Central memory CD8-positive, alpha-beta T cell (primary cell): ENCODE results near the gene QRFPR.
"Not testable (repeated sequence)": the region's sequence is repeated elsewhere in the genome, so short reads cannot be mapped to it uniquely, and the experiment has no call there.

Experiments
- ATAC-seq: fragments of 150-1000 bp; cut with Tn5 transposase; replicated peaks from 2 replicates; pipeline ENCODE4 v1.10.0; 2022; ENCODE audit warnings: mild to moderate bottlenecking, moderate FRiP score, moderate number of reproducible peaks; ENCODE audit not compliant: poor library complexity, severe bottlenecking; ENCODE audit errors: extremely low read depth
- DNase-seq, 2 donors: peaks; one replicate each; pipeline ENCODE4 v3.0.0; 2021; ENCODE audit warnings: low spot score in 2 of 2
- H3K27ac Mint-ChIP-seq: one replicate; pipeline ENCODE4 v1.8.0; 2022; ENCODE audit warnings: low read depth, mild to moderate bottlenecking, moderate library complexity, mixed read lengths
- H3K27me3 Mint-ChIP-seq: one replicate; pipeline ENCODE4 v1.8.0; 2022; ENCODE audit warnings: mixed read lengths
- H3K36me3 Mint-ChIP-seq: one replicate; pipeline ENCODE4 v1.8.0; 2022; ENCODE audit warnings: mild to moderate bottlenecking, moderate library complexity, mixed read lengths; ENCODE audit not compliant: insufficient read depth
- H3K4me1 Mint-ChIP-seq: one replicate; pipeline ENCODE4 v1.8.0; 2022; ENCODE audit warnings: mixed read lengths
- H3K4me3 Mint-ChIP-seq: one replicate; pipeline ENCODE4 v1.8.0; 2022; ENCODE audit warnings: mild to moderate bottlenecking, moderate library complexity, mixed read lengths
- H3K9me3 Mint-ChIP-seq: one replicate; pipeline ENCODE4 v1.8.0; 2022; ENCODE audit warnings: mixed read lengths

QRFPR gene

DNA sequence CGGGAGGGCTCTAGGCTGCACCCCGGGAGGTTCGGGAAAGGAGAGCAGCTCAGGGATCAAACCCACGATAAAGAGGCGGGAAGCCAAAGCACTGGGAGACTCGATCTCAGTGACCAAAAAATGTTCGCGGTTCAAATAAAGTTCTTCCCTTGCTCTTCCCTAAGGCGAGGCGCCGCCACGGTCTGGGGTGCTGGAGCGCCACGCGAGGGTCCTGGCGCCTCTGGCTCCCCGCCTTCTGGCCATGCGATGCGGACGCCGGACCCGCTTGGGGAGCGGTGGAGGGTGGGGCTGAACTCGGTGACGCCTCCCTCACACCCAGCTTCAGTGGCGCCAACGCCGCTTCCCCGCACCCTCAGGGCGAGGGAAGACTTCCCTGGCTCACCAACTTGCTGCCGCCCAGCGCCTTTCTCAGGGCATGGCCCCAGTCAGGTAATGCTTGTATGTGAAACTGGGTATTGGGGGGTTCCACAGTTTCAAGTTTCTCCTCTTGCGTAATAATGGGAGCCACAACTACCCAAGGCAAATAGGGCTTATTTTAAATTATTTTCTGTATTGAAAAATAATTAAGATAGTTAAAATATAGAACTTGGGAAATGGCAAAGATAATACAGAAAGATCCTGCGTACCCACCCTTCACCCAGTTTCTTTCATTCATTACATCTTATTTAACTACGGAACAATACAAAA lies at the start of gene QRFPR:
Gene QRFPR (minus strand): TSS at position 243 of the 687 bp plus-strand sequence. CDS start 371 bp downstream, outside the sequence.
- H3K27me3 Mint-ChIP-seq = peaks cover 91% of the 10 kb centered on the region
- no peaks in the 10 kb centered on the region for H3K9me3 Mint-ChIP-seq
- peaks cover 8% of the 10 kb centered on the region for H3K4me1 Mint-ChIP-seq
- H3K27ac Mint-ChIP-seq = no peak within 1 kb of the TSS
- ATAC-seq (peak; percentile 24), DNase-seq (no peak)
- H3K36me3 Mint-ChIP-seq = peaks cover 2% of the 10 kb centered on the region
- H3K4me3 Mint-ChIP-seq = peak within 1 kb of the TSS; percentile 51

DNA sequence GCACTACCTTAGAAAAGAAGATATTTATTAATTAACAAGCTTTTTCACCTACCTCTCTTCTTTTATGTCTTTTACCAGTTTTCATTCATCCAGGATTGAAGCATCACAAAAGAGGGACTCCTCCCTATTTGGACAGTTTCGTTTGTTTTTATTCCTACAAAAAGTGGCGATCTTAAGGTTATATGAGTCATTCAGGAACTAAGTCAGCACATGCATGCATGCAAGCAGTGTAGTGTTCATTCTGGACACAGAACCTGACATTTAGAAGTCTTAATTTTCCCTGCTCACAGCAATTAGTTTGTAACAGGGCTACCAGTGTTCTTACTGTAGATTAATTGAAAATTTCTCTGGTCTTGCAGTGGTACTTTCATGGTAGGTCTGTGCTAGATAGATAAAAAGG lies 47.9 kb upstream of the QRFPR start:
- Mint-ChIP-seq H3K27ac (no peak overlapping the region), H3K9me3 (peaks cover 7% of the 10 kb centered on the region), H3K36me3 (no peaks in the 10 kb centered on the region), H3K27me3 (peaks cover 32% of the 10 kb centered on the region), H3K4me3 (no peak overlapping the region), H3K4me1 (no peaks in the 10 kb centered on the region)
- ATAC-seq (no peak), DNase-seq (no peak)

DNA sequence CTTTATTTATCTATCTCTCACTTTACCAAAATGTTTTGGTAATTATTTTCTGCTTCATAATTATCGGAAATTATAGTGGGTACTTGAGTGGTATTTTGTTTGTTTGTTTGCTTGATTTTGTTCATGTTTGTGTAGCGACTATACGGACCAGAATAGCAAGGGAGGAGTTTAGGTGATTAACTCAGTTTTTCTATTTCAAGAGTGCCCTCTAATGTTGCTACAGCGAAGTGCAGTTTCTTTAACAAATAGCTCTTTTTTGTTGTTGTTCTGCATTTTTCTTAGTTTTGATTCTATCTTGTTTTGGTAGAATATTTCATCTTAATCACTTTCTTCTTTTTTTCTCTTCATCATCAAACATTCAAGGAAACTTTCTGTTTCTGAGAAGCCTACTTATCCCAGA lies 40.8 kb upstream of the QRFPR start:
- Mint-ChIP-seq H3K9me3 (no peaks in the 10 kb centered on the region), H3K4me3 (no peak overlapping the region), H3K4me1 (no peaks in the 10 kb centered on the region), H3K27ac (no peak overlapping the region), H3K36me3 (no peaks in the 10 kb centered on the region), H3K27me3 (peaks cover 71% of the 10 kb centered on the region)
- DNase-seq (no peak), ATAC-seq (no peak)

DNA sequence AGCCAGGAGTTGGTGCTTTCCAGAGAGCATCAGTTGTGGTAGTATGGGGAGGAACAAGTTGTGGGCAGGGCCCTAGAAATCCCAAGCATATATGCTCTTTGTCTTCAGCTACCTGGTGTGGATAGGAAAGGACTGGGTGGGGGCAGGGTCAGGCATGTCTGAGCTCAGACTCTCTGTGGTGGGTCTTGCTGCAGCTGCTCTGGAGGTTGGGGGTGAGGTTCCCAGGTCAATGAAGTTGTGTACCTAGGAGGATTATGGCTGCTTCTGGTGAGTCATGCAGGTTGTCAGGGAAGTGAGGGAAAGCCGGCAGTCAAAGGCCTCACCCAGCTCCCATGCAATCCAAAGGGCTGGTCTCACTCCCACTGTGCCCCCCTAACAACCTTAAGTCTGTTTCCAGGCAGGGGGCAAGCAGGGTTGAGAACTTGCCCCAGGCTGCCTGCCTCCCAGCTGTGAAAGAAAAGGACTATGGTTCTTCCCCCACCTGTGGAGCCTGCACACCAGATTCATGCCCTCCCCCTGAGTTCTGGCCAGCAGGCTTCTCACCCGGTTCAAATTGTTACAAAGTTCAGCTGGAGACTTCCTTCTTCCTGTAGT lies 30.4 kb upstream of the QRFPR start:
- Mint-ChIP-seq H3K27ac (no peak overlapping the region), H3K4me1 (no peaks in the 10 kb centered on the region), H3K36me3 (no peaks in the 10 kb centered on the region), H3K9me3 (peaks cover 6% of the 10 kb centered on the region), H3K4me3 (no peak overlapping the region), H3K27me3 (peaks cover 80% of the 10 kb centered on the region)
- no peak for DNase-seq
- ATAC-seq = no peak

DNA sequence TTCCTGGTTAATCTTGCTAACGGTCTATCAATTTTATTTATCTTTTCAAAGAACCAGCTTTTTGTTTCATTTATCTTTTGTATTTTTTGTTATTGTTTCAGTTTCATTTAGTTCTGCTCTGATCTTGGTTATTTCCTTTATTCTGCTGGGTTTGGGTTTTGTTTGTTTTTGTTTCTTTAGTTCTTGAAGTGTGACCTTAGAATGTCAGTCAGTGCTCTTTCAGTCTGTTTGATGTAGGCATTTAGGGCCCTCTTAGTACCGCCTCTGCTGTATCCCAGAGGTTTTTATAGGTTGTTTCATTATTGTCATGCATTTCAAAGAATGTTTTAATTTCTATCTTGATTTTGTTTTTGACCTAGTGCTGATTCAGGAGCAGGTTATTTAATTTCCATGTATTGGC lies 27.7 kb upstream of the QRFPR start:
- H3K27ac Mint-ChIP-seq, ATAC-seq, H3K4me3 Mint-ChIP-seq, DNase-seq, H3K36me3 Mint-ChIP-seq, H3K9me3 Mint-ChIP-seq, H3K4me1 Mint-ChIP-seq: not testable (repeated sequence)
- H3K27me3 Mint-ChIP-seq = peaks cover 54% of the 10 kb centered on the region

DNA sequence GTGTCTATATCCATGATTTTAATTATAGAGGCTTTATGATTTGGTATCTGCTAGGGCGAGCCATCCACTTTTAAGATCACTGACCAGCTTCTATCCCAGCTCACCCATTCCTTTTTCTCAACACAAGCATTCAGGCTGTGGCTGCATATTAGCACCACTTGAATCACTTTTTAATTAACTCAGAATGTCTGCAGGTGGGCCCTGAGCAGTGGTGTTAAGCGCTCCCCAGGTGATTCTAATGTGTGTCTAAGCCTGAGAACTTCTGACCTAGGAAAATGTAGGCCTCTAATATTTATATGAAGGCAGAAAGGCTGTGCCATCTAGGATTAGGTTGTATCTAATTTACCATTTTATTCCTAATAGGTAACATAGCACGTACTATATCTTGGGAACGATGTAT lies 19.8 kb upstream of the QRFPR start:
- Mint-ChIP-seq H3K36me3 (no peaks in the 10 kb centered on the region), H3K27ac (no peak overlapping the region), H3K27me3 (no peaks in the 10 kb centered on the region), H3K4me1 (no peaks in the 10 kb centered on the region), H3K4me3 (no peak overlapping the region), H3K9me3 (no peaks in the 10 kb centered on the region)
- DNase-seq (no peak), ATAC-seq (no peak)

DNA sequence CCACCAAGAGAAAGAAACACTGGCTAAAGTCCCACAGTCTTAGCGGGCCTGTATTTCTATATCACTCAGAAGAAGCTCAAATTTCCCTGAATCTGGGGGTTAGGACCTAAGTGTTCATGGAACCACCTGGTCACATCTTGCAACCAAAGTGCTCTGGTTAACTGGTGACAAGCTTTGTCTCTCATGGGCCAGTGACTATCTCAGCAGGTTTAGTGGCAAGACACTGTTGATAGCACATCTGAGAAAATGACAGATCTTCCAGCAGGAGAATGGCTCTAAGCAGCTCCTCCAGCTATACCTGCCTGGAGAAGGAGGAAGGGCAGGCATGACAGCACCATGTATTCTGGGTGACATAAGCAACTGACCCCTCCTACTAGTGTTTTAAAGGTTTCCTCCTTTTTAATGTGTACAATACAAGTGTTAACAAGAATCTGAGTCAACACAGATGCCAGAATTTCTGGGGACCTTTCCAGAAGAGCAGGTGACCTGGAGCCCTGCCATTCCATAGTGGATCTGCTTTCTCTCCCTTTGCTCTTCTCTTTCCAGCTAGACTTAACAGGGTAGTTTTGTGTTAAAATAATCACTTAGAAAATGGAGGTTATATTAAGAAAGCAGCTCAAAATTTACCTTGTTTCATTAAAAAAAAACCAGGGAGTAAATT lies 17.3 kb upstream of the QRFPR start:
- ATAC-seq = no peak
- no peak for DNase-seq
- Mint-ChIP-seq H3K27ac (no peak overlapping the region), H3K9me3 (no peaks in the 10 kb centered on the region), H3K4me1 (no peaks in the 10 kb centered on the region), H3K27me3 (peaks cover under 1% of the 10 kb centered on the region), H3K36me3 (no peaks in the 10 kb centered on the region), H3K4me3 (no peak overlapping the region)

DNA sequence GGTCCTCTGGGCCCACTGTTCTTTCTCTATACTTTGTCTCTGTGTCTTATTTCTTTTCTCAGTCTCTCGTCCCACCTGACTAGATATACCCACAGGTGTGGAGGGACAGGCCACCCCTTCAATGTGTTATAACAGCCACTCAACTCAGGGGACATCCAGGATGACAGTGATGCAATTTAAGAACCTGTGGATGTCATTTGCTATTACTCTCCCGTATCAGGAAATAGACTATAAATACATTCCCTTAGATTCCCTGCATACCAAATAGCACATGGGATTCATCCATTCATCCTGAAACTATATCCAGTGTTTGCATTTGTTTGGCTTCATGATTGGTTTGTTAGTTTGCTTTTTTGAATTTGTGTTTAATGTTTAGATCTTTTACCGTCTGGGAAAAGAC lies 16.6 kb upstream of the QRFPR start:
- no peaks in the 10 kb centered on the region for H3K9me3 Mint-ChIP-seq
- peaks cover 7% of the 10 kb centered on the region for H3K27me3 Mint-ChIP-seq
- no peak for DNase-seq
- no peak overlapping the region for H3K4me3 Mint-ChIP-seq
- H3K36me3 Mint-ChIP-seq = no peaks in the 10 kb centered on the region
- no peak for ATAC-seq
- no peak overlapping the region for H3K27ac Mint-ChIP-seq
- no peaks in the 10 kb centered on the region for H3K4me1 Mint-ChIP-seq

DNA sequence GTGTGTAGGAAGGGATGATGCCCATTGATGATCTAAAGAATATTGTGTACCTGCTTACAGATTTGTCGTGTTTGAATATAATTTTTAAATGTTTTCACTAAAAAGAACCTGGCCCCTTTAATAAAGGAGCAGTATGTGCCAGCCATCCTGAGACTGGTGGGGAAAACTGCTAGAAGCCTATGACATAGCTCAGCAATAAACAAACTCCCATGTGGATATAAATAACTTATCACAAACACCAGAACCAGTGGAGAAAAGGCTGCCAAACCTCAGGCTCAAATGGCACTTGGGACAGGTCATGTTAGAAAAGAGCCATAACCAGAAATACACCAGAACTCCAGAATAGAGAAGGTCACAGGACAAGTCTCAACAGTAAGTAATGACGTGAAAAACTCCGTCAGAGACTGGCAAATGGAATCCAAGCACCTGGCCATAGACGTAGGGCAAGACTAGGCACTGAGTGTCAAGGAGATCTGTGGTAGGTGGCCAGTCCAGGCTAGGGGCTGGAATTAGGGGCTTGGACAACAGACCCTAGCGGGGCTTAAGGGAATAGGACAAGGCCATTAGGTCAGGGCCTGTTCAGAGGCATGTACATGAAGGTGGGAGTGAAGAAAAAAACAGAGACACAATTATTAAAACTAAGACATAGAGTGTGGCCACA lies 11.7 kb upstream of the QRFPR start:
- DNase-seq = no peak
- ATAC-seq = no peak
- no peak overlapping the region for H3K27ac Mint-ChIP-seq
- H3K4me1 Mint-ChIP-seq = no peaks in the 10 kb centered on the region
- no peak overlapping the region for H3K4me3 Mint-ChIP-seq
- no peaks in the 10 kb centered on the region for H3K9me3 Mint-ChIP-seq
- peaks cover 34% of the 10 kb centered on the region for H3K27me3 Mint-ChIP-seq
- no peaks in the 10 kb centered on the region for H3K36me3 Mint-ChIP-seq

DNA sequence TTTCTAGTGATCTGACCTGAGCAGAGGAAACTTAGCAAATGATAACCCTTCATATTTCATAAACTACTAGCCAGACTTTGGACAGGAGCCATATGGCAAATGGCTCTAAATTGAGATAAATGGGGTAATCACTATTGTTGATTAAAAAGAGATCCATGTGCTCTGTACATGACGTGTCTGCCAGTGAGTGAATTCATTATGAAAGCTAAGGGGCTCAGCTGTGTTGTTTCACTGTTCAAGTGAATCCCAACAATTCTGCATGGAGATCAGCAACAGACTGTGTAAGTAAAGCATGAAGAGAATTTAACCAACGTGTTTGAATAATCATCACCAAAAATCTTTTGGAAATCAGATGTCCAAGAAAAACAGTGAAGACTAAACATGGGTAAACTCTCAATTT lies 9.5 kb upstream of the QRFPR start:
- H3K4me3 Mint-ChIP-seq = no peak overlapping the region
- no peaks in the 10 kb centered on the region for H3K4me1 Mint-ChIP-seq
- ATAC-seq (no peak), DNase-seq (no peak)
- H3K36me3 Mint-ChIP-seq = no peaks in the 10 kb centered on the region
- H3K27me3 Mint-ChIP-seq = peaks cover 56% of the 10 kb centered on the region
- H3K9me3 Mint-ChIP-seq = no peaks in the 10 kb centered on the region
- no peak overlapping the region for H3K27ac Mint-ChIP-seq

DNA sequence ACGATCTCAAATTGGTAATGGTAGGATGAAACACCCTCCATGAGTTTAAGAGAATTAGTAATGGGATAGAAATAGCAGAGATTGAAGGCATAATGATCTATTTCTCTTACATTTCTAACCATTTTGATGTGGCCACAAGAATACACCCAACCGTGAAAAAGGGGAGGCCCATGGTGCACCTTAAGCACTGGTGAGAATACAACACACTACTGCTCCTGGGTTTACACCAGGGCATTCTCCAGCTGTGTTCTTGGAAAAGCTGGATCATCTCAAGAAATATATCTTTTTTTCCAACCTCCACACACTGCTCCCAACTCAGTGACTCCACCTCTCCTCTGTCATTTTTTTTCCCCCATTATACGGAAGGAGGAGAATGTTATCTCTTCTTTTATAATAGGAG lies 1.5 kb downstream of the QRFPR start:
- Mint-ChIP-seq H3K27me3 (peaks cover 88% of the 10 kb centered on the region), H3K27ac (no peak overlapping the region), H3K9me3 (no peaks in the 10 kb centered on the region), H3K4me1 (peaks cover 8% of the 10 kb centered on the region), H3K36me3 (peaks cover 4% of the 10 kb centered on the region), H3K4me3 (no peak overlapping the region)
- DNase-seq (no peak), ATAC-seq (no peak)

DNA sequence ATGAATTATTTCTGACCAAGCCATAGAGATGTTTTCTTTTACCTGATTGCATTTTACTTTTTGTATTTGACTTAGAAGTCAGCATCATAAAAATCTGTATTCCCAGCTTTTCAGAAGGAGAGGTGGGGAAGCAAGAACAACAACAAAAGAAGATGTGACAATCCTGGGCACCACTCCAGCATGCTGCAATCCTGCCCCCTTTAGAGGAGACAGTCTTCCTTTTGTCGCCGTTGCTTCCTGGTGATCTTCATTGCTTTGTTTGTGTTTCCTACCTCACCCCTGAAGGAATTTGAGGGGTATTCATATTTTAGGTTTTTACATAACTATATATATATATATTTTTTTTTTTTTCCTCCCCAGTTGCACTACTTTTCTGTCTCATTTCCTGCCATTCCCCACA lies 3.7 kb downstream of the QRFPR start:
- H3K27ac Mint-ChIP-seq = no peak overlapping the region
- ATAC-seq (no peak), DNase-seq (no peak)
- H3K9me3 Mint-ChIP-seq = no peaks in the 10 kb centered on the region
- peaks cover 4% of the 10 kb centered on the region for H3K36me3 Mint-ChIP-seq
- H3K4me3 Mint-ChIP-seq = no peak overlapping the region
- peaks cover 75% of the 10 kb centered on the region for H3K27me3 Mint-ChIP-seq
- peaks cover 8% of the 10 kb centered on the region for H3K4me1 Mint-ChIP-seq

DNA sequence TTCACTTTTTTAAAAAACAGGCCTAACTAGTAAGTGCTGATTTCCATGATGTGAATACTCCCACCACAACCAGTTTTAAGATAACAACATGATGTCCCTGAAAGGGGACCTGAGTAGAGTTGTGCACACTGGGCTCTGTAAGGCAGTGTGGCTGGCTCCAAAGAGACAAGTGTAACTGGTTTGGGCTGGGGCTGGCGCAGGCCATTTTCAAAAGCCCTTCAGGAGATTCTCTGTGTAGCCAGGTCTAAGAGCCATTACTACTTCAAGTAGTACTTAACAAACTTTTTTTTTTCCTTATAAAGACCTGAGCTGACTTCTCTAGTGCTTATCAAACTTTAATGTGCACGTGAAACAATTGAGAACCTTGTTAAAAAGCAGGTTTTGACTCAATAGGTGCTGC lies 4.3 kb downstream of the QRFPR start:
- no peak overlapping the region for H3K27ac Mint-ChIP-seq
- H3K36me3 Mint-ChIP-seq = peaks cover 4% of the 10 kb centered on the region
- no peak for DNase-seq
- no peak for ATAC-seq
- no peaks in the 10 kb centered on the region for H3K9me3 Mint-ChIP-seq
- peaks cover 70% of the 10 kb centered on the region for H3K27me3 Mint-ChIP-seq
- H3K4me1 Mint-ChIP-seq = peaks cover 8% of the 10 kb centered on the region
- H3K4me3 Mint-ChIP-seq = no peak overlapping the region
